A549 (cell line): ENCODE data around the gene CYP4X1. TPM values are rescaled to one million over a fixed set of nuclear protein-coding genes. Genes with fewer than 3 reads are reported as not detected.
"Not testable (repeated sequence)": the region's sequence is repeated elsewhere in the genome, so short reads cannot be mapped to it uniquely, and the experiment has no call there.

Experiments
- ATAC-seq, 2 experiments: fragments of 200-7000 bp in 1 of 2; fragments of >200 bp in 1 of 2; cut with Nextera tagmentation in 1 of 2; cut with Tn5 transposase in 1 of 2; 3 replicates each; pipeline versions ENCODE4 v1.8.0 to v1.9.1; 2018 to 2020; ENCODE audit warnings: mild to moderate bottlenecking in 1 of 2, moderate library complexity in 1 of 2
- CTCF ChIA-PET: fragments of 300-600 bp; sonication (Branson Sonifier 250); formaldehyde crosslinking; extraction: SDS; loops from one replicate; lab custom pipeline; 2021; ENCODE audit warnings: antibody characterized with exemption, inconsistent platforms; lab: Yijun Ruan, JAX
- POLR2A ChIA-PET: fragments of 350-600 bp; formaldehyde crosslinking; extraction: SDS; loops from one replicate; lab custom pipeline; 2021; ENCODE audit warnings: antibody characterized with exemption, inconsistent platforms; lab: Yijun Ruan, JAX
- DNase-seq, 2 experiments: peaks; one replicate each; pipeline versions ENCODE4 v3.0.0 to v3.0.0-alpha.2; 2011 to 2016; ENCODE audit warnings: low read depth in 1 of 2, low spot score in 1 of 2
- FAIRE-seq: peaks from 2 replicates; lab custom pipeline; 2011; peaks lifted over from hg19 to GRCh38; lab: Jason Lieb, UNC
- H3K27ac ChIP-seq, 2 experiments: fragments of >200 bp; sonication (Bioruptor Twin); formaldehyde crosslinking; 3 replicates each; pipeline ENCODE4 v1.5.1; 2016 to 2017
- H3K4me1 ChIP-seq: fragments of >200 bp; sonication (Bioruptor Twin); formaldehyde crosslinking; 3 replicates; pipeline ENCODE4 v1.6.1; 2016
- H3K4me2 ChIP-seq: fragments of >200 bp; sonication (Bioruptor Twin); formaldehyde crosslinking; 3 replicates; pipeline ENCODE4 v1.6.1; 2016
- H3K4me3 ChIP-seq: fragments of >200 bp; sonication (Bioruptor Twin); formaldehyde crosslinking; 3 replicates; pipeline ENCODE4 v1.5.1; 2016
- H3K9me3 ChIP-seq: fragments of >200 bp; sonication (Bioruptor Twin); formaldehyde crosslinking; 3 replicates; pipeline ENCODE4 v1.6.1; 2016
- BHLHE40 ChIP-seq: IDR thresholded peaks from 2 replicates; pipeline ENCODE4 v1.6.1; 2012; ENCODE audit warnings: low read depth, low read length, inconsistent platforms
- CBX8 ChIP-seq: fragments of 200-600 bp; sonication (generic); IDR thresholded peaks from 2 replicates; pipeline ENCODE4 v1.6.1; 2016
- CHD2 ChIP-seq: fragments of 150-350 bp; IDR thresholded peaks from 2 replicates; pipeline ENCODE4 v1.6.1; 2014; ENCODE audit warnings: low read length; ENCODE audit not compliant: partially characterized antibody
- FOSB ChIP-seq: fragments of 250-450 bp; sonication (Bioruptor Pico); IDR thresholded peaks from 2 replicates; pipeline ENCODE4 v1.5.0; 2020; ENCODE audit warnings: mild to moderate bottlenecking, moderate library complexity
- HOXB13 ChIP-seq: fragments of 250-450 bp; sonication (Bioruptor Pico); IDR thresholded peaks from 2 replicates; pipeline ENCODE4 v1.5.0; 2020; ENCODE audit warnings: low read depth, mild to moderate bottlenecking, moderate library complexity
- JUN ChIP-seq, 2 experiments: fragments of >200 bp; sonication (Bioruptor Twin); formaldehyde crosslinking; IDR thresholded peaks; 2 replicates in 1 of 2; 3 replicates in 1 of 2; pipeline ENCODE4 v1.6.1; 2016 to 2017
- KDM1A ChIP-seq: fragments of 200-600 bp; sonication (generic); IDR thresholded peaks from 2 replicates; pipeline ENCODE4 v1.6.1; 2016; ENCODE audit warnings: low read depth, mild to moderate bottlenecking
- NR3C1 ChIP-seq: fragments of >200 bp; sonication (Bioruptor Twin); formaldehyde crosslinking; IDR thresholded peaks from 3 replicates; pipeline ENCODE4 v1.6.1; 2017
- PHF8 ChIP-seq: fragments of 200-600 bp; sonication (generic); IDR thresholded peaks from 2 replicates; pipeline ENCODE4 v1.6.1; 2016; ENCODE audit warnings: low read depth, mild to moderate bottlenecking, antibody characterized with exemption, moderate library complexity, borderline replicate concordance
- RARB ChIP-seq: fragments of 250-450 bp; sonication (Bioruptor Pico); IDR thresholded peaks from 2 replicates; pipeline ENCODE4 v1.8.0; 2021; ENCODE audit warnings: mild to moderate bottlenecking, moderate library complexity
- SREBF2 ChIP-seq: fragments of 450-650 bp; IDR thresholded peaks from 2 replicates; pipeline ENCODE4 v1.6.1; 2014; ENCODE audit warnings: mild to moderate bottlenecking, moderate library complexity
- TP53 ChIP-seq: fragments of 250-450 bp; sonication (Bioruptor Pico); IDR thresholded peaks from 2 replicates; pipeline ENCODE4 v1.5.0; 2021; ENCODE audit warnings: mild to moderate bottlenecking, moderate library complexity
- USF2 ChIP-seq: fragments of 450-650 bp; IDR thresholded peaks from 2 replicates; pipeline ENCODE4 v1.6.1; 2014; ENCODE audit warnings: antibody characterized with exemption
- WGBS: methylation state at CpG from one replicate; pipeline ENCODE4 v1.1.6; 2017; ENCODE audit errors: missing lambda C conversion rate; 5-methylcytosine and 5-hydroxymethylcytosine counted together
- polyA plus RNA-seq, 4 experiments: library from polyadenylated mRNA; depleted of rRNA in 3 of 4; stranded (reverse); fragments of >200 nt; fragmentation: RNase III in 1 of 4; extraction: RNeasy Plus Mini Kit Qiagen cat#74134 plus additional on column Dnase treatment in 1 of 4; gene quantifications; 2 replicates in 3 of 4; 3 replicates in 1 of 4; pipeline ENCODE4 v1.2.3, GENCODE V29; 2011 to 2017
- TF ChIP-seq, protein P1 (sequence below): fragments of 150-350 bp; IDR thresholded peaks from 2 replicates; pipeline ENCODE4 v1.6.1; 2014; ENCODE audit warnings: low read depth, mild to moderate bottlenecking, low read length
- TF ChIP-seq, protein P2 (sequence below): fragments of >200 bp; sonication (Bioruptor Twin); formaldehyde crosslinking; IDR thresholded peaks from 3 replicates; pipeline ENCODE4 v1.5.1; 2016
- TF ChIP-seq, protein P3 (sequence below): IDR thresholded peaks from 2 replicates; pipeline ENCODE4 v1.6.1; 2012
- TF ChIP-seq, protein P4 (sequence below): fragments of 250-450 bp; sonication (Bioruptor Pico); IDR thresholded peaks from 2 replicates; pipeline ENCODE4 v1.5.0; 2021; ENCODE audit warnings: mild to moderate bottlenecking, moderate library complexity, borderline replicate concordance

Gene CYP4X1
- polyA plus RNA-seq, 2 of the 4 experiments (the other 2 are of a cell fraction), result not detected

DNA sequence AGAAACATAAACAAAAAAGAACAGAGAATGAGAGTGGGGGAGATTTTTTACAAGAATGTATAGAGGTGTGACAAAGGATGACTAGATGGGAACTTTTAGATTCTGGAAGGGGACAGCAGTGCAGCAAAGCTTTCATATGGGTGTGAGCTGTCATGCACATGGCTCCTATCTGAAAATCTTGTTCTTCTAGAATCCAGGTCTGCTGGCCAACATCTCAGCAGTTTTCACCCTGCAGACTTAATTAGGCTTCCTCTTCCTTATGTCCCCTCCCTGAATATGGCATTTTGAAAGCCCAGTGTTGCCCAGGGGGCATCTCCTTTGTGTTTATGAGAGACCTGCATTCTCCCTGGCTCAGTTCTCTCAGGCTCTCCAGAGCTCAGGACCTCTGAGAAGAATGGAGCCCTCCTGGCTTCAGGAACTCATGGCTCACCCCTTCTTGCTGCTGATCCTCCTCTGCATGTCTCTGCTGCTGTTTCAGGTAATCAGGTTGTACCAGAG, 43.7 kb downstream of the CYP4X1 start, which contains the start of gene CYP4Z1:
TSS of gene CYP4Z1 (plus strand) at position 135 of the 498 bp plus-strand sequence. CDS start at position 395, 260 bp downstream.
- no peak within 1 kb of the TSS for H3K4me3 ChIP-seq
- H3K4me1 ChIP-seq, result no peaks in the 10 kb centered on the region
- no peak within 1 kb of the TSS for H3K27ac ChIP-seq
- FAIRE-seq (no peak), DNase-seq (no peak), ATAC-seq (no peak)
- TF ChIP-seq, protein P1, sequence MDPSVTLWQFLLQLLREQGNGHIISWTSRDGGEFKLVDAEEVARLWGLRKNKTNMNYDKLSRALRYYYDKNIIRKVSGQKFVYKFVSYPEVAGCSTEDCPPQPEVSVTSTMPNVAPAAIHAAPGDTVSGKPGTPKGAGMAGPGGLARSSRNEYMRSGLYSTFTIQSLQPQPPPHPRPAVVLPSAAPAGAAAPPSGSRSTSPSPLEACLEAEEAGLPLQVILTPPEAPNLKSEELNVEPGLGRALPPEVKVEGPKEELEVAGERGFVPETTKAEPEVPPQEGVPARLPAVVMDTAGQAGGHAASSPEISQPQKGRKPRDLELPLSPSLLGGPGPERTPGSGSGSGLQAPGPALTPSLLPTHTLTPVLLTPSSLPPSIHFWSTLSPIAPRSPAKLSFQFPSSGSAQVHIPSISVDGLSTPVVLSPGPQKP, result no peak
- TF ChIP-seq PHF8, result no peak
- no peak for TF ChIP-seq CBX8
- no peak for TF ChIP-seq CHD2
- TF ChIP-seq, protein P2, sequence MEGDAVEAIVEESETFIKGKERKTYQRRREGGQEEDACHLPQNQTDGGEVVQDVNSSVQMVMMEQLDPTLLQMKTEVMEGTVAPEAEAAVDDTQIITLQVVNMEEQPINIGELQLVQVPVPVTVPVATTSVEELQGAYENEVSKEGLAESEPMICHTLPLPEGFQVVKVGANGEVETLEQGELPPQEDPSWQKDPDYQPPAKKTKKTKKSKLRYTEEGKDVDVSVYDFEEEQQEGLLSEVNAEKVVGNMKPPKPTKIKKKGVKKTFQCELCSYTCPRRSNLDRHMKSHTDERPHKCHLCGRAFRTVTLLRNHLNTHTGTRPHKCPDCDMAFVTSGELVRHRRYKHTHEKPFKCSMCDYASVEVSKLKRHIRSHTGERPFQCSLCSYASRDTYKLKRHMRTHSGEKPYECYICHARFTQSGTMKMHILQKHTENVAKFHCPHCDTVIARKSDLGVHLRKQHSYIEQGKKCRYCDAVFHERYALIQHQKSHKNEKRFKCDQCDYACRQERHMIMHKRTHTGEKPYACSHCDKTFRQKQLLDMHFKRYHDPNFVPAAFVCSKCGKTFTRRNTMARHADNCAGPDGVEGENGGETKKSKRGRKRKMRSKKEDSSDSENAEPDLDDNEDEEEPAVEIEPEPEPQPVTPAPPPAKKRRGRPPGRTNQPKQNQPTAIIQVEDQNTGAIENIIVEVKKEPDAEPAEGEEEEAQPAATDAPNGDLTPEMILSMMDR, result no peak
- TF ChIP-seq HOXB13 (CRISPR knock-in tag), result no peak
- no peak for TF ChIP-seq NR3C1
- TF ChIP-seq BHLHE40, result no peak
- TF ChIP-seq, protein P3, sequence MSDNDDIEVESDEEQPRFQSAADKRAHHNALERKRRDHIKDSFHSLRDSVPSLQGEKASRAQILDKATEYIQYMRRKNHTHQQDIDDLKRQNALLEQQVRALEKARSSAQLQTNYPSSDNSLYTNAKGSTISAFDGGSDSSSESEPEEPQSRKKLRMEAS, result no peak
- TF ChIP-seq KDM1A, result no peak
- TF ChIP-seq TP53 (CRISPR knock-in tag), result no peak
- no peak for TF ChIP-seq USF2
- TF ChIP-seq SREBF2, result no peak
- no peak for TF ChIP-seq FOSB (CRISPR knock-in tag)
- no peak for TF ChIP-seq RARB (CRISPR knock-in tag)
- no peak for TF ChIP-seq JUN (IDR thresholded peaks at IDR 0.05)
- TF ChIP-seq, protein P4, sequence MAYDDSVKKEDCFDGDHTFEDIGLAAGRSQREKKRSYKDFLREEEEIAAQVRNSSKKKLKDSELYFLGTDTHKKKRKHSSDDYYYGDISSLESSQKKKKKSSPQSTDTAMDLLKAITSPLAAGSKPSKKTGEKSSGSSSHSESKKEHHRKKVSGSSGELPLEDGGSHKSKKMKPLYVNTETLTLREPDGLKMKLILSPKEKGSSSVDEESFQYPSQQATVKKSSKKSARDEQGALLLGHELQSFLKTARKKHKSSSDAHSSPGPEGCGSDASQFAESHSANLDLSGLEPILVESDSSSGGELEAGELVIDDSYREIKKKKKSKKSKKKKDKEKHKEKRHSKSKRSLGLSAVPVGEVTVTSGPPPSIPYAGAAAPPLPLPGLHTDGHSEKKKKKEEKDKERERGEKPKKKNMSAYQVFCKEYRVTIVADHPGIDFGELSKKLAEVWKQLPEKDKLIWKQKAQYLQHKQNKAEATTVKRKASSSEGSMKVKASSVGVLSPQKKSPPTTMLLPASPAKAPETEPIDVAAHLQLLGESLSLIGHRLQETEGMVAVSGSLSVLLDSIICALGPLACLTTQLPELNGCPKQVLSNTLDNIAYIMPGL (CRISPR knock-in tag), result no peak
- H3K9me3 ChIP-seq, result no peaks in the 10 kb centered on the region
- no peak within 1 kb of the TSS for H3K4me2 ChIP-seq
- ChIA-PET POLR2A (no interaction called here), CTCF (no interaction called here)

- DNase-seq, ATAC-seq: not testable (repeated sequence)
These were observed 45.6 kb downstream of the CYP4X1 start for GRCh38 chr1:47069080-47069479.

DNA sequence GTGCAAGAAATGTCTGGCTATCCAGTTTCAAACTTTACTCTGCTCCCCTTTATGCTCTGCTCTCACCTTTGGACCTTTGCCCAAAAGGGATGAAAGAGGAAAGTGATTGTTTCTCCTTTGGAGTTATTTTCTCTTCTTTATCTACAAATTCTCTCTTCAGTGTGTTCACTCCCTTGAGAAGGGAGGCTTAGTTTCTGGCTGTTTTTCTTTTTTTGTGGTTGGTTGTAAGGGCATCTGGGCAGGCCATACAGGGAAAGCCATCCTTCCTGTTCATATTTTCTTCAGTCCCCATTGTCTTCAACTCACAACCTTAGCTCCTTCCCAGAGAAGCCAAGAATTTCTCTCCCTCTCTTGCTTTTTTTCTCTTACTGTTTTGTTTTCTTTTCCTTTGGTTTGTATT, 46.0 kb downstream of the CYP4X1 start:
- FAIRE-seq, H3K4me3 ChIP-seq, H3K4me2 ChIP-seq, POLR2A ChIA-PET, H3K27ac ChIP-seq, CTCF ChIA-PET, H3K9me3 ChIP-seq, ATAC-seq, DNase-seq, H3K4me1 ChIP-seq: not testable (repeated sequence)

More at GRCh38 chr1:47069080-47069479, 45.6 kb downstream of the CYP4X1 start:
- H3K4me2 ChIP-seq, H3K4me1 ChIP-seq, H3K4me3 ChIP-seq, H3K9me3 ChIP-seq, H3K27ac ChIP-seq, CTCF ChIA-PET, POLR2A ChIA-PET: not testable (repeated sequence)
- peak; percentile 46 for FAIRE-seq
- WGBS, result 0% methylated on average over 4 of the region's 4 CpGs
